Measurements from ENCODE around the gene RAG2.

RAG2 gene

DNA sequence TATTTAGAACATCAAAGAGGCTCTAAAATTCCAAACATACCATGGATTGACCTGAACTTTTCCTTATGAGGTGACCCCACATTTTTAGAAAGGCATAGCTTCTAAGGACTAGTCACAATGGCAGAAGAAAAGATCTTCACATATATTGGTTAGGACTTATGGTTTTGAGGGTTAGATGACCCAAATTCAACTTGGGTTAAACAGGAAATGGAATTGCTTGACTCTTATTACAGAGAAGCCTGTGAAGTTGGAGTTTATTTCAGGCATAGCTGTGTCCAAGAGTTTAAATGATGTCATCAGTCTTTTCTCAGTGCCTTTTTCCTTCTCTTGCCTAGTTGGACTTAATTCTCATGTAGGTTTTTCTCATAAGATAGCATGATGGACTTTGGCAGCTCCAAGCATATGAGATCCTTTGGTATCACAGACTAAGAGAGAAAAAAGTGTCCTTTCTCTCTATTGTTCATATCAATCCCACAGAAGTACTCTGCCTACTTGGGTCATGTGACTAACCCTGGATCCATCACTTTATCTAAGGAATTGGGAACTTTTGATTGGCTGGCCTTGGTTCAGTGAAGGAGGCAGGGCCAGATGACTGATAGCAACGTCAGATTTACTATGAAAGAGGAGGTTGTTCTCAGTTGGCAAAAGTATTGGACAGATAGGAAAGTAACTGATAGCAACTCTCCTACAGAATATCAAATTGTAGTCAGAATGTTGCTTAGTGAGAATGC is 47.5 kb downstream of the RAG2 start:
- no peak for DNase-seq (ENCODE audit: low spot score)

Data from germinal center (tissue), 1 donor.